ENCODE data around the gene DCTN2. TPM values are rescaled to one million over a fixed set of nuclear protein-coding genes. Genes with fewer than 3 reads are reported as not detected.
A peak's percentile ranks its signal among the peaks of the same experiment; 100 is the strongest.
"Not testable (repeated sequence)": the region's sequence is repeated elsewhere in the genome, so short reads cannot be mapped to it uniquely, and the experiment has no call there.

Gene DCTN2
- total RNA-seq, 1 donor from 2014 or later: 78.9 TPM

GRCh38 chr12:57517187-57517586, 29.8 kb downstream of the DCTN2 start:
- intact Hi-C loops (cut with micrococcal nuclease): no loop called here
- H3K27ac Mint-ChIP-seq: no peak overlapping the region

DNA sequence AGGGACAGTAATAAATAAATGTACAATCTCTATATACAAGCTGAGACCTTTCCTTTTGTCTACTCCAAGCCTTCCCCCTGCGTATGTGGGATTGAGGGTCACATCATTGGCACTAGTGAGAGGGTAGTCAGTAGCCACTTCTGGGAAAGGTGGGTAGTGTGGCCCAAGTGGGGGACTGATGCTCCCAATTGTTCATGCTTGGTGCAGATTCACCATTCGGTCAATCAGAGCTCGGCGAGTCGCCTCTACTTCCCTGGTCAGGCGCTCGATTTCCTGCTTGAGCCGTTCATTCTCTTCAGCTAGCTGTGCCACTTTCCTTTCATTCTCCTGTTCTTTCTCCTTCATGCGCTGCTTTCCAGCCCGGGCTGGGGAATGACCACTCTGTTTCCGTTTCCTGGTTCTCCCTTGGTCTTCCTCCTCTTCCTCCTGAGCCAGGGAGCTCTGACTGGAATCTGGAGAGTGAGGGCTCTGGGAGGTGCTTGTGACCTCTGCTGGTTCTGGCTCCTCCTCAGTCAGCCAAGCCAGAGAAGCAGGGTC, 30.3 kb downstream of the DCTN2 start:
- no peaks in the 10 kb centered on the region for H3K9me3 Mint-ChIP-seq
- no peak for DNase-seq
- H3K36me3 Mint-ChIP-seq (ENCODE audit: low read depth): peaks cover 80% of the 10 kb centered on the region
- intact Hi-C loops (cut with micrococcal nuclease): no loop called here
- peaks cover 37% of the 10 kb centered on the region for H3K4me1 Mint-ChIP-seq
- no peak overlapping the region for H3K27ac Mint-ChIP-seq
- H3K27me3 Mint-ChIP-seq: no peaks in the 10 kb centered on the region
- H3K4me3 Mint-ChIP-seq: no peak overlapping the region

More at GRCh38 chr12:57517187-57517586, 29.8 kb downstream of the DCTN2 start:
- no peak overlapping the region for H3K4me3 Mint-ChIP-seq
- DNase-seq: no peak
- H3K36me3 Mint-ChIP-seq (ENCODE audit: low read depth): peaks cover 77% of the 10 kb centered on the region
- no peaks in the 10 kb centered on the region for H3K9me3 Mint-ChIP-seq
- no peaks in the 10 kb centered on the region for H3K27me3 Mint-ChIP-seq
- H3K4me1 Mint-ChIP-seq: peaks cover 40% of the 10 kb centered on the region

GRCh38 chr12:57515934-57516541, 31.0 kb downstream of the DCTN2 start:
- Mint-ChIP-seq H3K36me3 (ENCODE audit: low read depth) (peaks cover 86% of the 10 kb centered on the region), H3K4me1 (peaks cover 32% of the 10 kb centered on the region), H3K27ac (peak overlapping the region; percentile 51), H3K9me3 (no peaks in the 10 kb centered on the region), H3K4me3 (no peak overlapping the region), H3K27me3 (no peaks in the 10 kb centered on the region)
- no peak for DNase-seq
- intact Hi-C loops (cut with micrococcal nuclease): no loop called here

GRCh38 chr12:57515408-57515933, 31.5 kb downstream of the DCTN2 start:
- Mint-ChIP-seq H3K27me3 (no peaks in the 10 kb centered on the region), H3K4me3 (no peak overlapping the region), H3K9me3 (no peaks in the 10 kb centered on the region), H3K27ac (no peak overlapping the region), H3K36me3 (ENCODE audit: low read depth) (peaks cover 87% of the 10 kb centered on the region), H3K4me1 (peaks cover 28% of the 10 kb centered on the region)
- DNase-seq: no peak
- intact Hi-C loops (cut with micrococcal nuclease): no loop called here

- no peak for DNase-seq
- H3K27ac Mint-ChIP-seq: no peak overlapping the region
- intact Hi-C loops (cut with micrococcal nuclease): no loop called here
- no peaks in the 10 kb centered on the region for H3K27me3 Mint-ChIP-seq
- peaks cover 28% of the 10 kb centered on the region for H3K4me1 Mint-ChIP-seq
- H3K9me3 Mint-ChIP-seq: no peaks in the 10 kb centered on the region
- peaks cover 83% of the 10 kb centered on the region for H3K36me3 Mint-ChIP-seq (ENCODE audit: low read depth)
- H3K4me3 Mint-ChIP-seq: no peak overlapping the region
Measured at GRCh38 chr12:57514720-57515407, 32.1 kb downstream of the DCTN2 start.

DNA sequence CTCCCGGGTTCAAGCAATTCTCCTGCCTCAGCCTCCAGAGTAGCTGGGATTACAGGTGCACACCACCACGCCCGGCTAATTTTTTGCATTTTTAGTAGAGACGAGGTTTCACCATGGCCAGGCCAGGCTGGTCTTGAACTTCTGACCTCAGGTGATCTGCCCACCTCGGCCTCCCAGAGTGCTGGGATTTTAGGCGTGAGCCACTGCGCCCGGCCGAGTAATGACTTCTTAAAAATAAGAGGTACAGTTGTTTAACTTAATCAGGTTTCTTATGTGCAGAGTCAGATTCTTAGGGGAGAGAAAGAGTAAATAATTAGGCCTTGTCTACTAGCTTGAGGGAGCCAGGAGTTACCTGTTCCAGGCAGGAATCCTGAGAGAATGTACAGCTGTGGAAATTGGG, 32.7 kb downstream of the DCTN2 start:
- H3K27ac Mint-ChIP-seq; H3K9me3 Mint-ChIP-seq; DNase-seq; H3K27me3 Mint-ChIP-seq; H3K4me3 Mint-ChIP-seq; intact Hi-C loops (cut with micrococcal nuclease): not testable (repeated sequence)
- Mint-ChIP-seq H3K4me1 (peaks cover 25% of the 10 kb centered on the region), H3K36me3 (ENCODE audit: low read depth) (peaks cover 84% of the 10 kb centered on the region)

- H3K27me3 Mint-ChIP-seq; H3K9me3 Mint-ChIP-seq; intact Hi-C loops (cut with micrococcal nuclease); DNase-seq; H3K27ac Mint-ChIP-seq; H3K4me3 Mint-ChIP-seq: not testable (repeated sequence)
- H3K4me1 Mint-ChIP-seq: peaks cover 19% of the 10 kb centered on the region
- peaks cover 82% of the 10 kb centered on the region for H3K36me3 Mint-ChIP-seq (ENCODE audit: low read depth)
Measured at GRCh38 chr12:57513677-57514076, 33.3 kb downstream of the DCTN2 start.

DNA sequence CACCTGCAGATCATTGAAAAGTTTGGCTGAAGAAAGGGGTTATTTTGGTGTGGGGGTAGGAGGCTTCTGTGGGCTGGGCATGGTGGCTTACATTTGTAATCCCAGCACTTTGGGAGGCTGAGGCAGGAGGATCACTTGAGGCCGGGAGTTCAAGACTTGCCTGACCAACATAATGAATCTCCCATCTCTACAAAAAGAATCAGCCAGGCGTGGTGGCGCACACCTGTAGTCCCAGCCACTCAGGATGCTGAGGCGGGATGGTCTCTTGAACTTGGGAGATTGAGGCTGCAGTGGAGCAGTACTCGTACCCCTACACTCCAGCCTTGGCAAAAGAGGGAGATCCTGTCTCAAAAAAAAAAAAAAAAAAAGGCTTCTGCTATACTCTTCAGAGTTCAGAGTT, 33.7 kb downstream of the DCTN2 start:
- Mint-ChIP-seq H3K36me3 (ENCODE audit: low read depth) (peaks cover 82% of the 10 kb centered on the region), H3K4me3 (no peak overlapping the region), H3K4me1 (peaks cover 15% of the 10 kb centered on the region), H3K9me3 (no peaks in the 10 kb centered on the region), H3K27me3 (no peaks in the 10 kb centered on the region), H3K27ac (no peak overlapping the region)
- intact Hi-C loops (cut with micrococcal nuclease): no loop called here
- DNase-seq: no peak

DNA sequence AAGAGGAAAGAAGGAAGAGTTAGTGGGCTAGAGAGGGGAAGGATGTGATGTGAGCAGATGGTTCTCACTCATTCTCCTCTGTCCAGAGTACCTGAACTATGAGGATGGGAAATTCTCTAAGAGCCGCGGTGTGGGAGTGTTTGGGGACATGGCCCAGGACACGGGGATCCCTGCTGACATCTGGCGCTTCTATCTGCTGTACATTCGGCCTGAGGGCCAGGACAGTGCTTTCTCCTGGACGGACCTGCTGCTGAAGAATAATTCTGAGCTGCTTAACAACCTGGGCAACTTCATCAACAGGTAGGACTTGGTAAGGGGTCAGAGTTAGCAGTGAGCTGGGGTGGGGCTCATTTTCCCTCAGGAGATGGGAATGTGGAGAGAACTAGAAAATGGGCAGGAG, 34.3 kb downstream of the DCTN2 start:
- DNase-seq: no peak

GRCh38 chr12:57511588-57512325, 35.2 kb downstream of the DCTN2 start:
- no peaks in the 10 kb centered on the region for H3K27me3 Mint-ChIP-seq
- H3K4me3 Mint-ChIP-seq: no peak overlapping the region
- no peak for DNase-seq
- peak overlapping the region; percentile 26 for H3K27ac Mint-ChIP-seq
- peaks cover 71% of the 10 kb centered on the region for H3K36me3 Mint-ChIP-seq (ENCODE audit: low read depth)
- no peaks in the 10 kb centered on the region for H3K9me3 Mint-ChIP-seq
- H3K4me1 Mint-ChIP-seq: peaks cover 7% of the 10 kb centered on the region
- intact Hi-C loops (cut with micrococcal nuclease): no loop called here

More for the DNA sequence above, 34.3 kb downstream of the DCTN2 start:
- Mint-ChIP-seq H3K4me3 (no peak overlapping the region), H3K27ac (peak overlapping the region; percentile 52), H3K36me3 (ENCODE audit: low read depth) (peaks cover 80% of the 10 kb centered on the region), H3K4me1 (peaks cover 12% of the 10 kb centered on the region), H3K27me3 (no peaks in the 10 kb centered on the region), H3K9me3 (no peaks in the 10 kb centered on the region)
- intact Hi-C loops (cut with micrococcal nuclease): no loop called here

DNA sequence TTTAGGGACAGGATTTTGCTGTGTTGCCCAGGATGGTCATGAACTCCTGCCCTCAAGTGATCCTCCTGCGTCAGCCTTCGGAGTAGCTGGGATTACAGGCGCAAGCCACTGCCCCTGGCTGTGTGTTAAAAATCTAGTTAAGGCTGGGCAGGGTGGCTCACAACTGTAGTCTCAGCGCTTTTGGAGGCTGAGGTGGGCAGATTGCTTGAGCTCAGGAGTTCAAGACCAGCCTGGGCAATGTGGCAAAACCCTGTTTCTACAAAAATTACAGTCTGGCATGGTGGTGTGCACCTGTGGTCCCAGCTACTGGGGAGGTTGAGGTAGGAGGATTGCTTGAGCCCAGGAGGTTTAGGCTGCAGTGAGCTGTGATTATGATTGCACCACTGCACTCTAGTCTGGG, 35.8 kb downstream of the DCTN2 start:
- Mint-ChIP-seq H3K27ac (no peak overlapping the region), H3K36me3 (ENCODE audit: low read depth) (peaks cover 68% of the 10 kb centered on the region), H3K27me3 (no peaks in the 10 kb centered on the region), H3K4me1 (peaks cover 6% of the 10 kb centered on the region), H3K9me3 (no peaks in the 10 kb centered on the region), H3K4me3 (no peak overlapping the region)
- DNase-seq: no peak
- intact Hi-C loops (cut with micrococcal nuclease): no loop called here

- H3K27me3 Mint-ChIP-seq; H3K4me1 Mint-ChIP-seq; H3K9me3 Mint-ChIP-seq; DNase-seq; intact Hi-C loops (cut with micrococcal nuclease); H3K27ac Mint-ChIP-seq; H3K4me3 Mint-ChIP-seq: not testable (repeated sequence)
- peaks cover 66% of the 10 kb centered on the region for H3K36me3 Mint-ChIP-seq (ENCODE audit: low read depth)
Measured at GRCh38 chr12:57507796-57508195, 39.2 kb downstream of the DCTN2 start.

DNA sequence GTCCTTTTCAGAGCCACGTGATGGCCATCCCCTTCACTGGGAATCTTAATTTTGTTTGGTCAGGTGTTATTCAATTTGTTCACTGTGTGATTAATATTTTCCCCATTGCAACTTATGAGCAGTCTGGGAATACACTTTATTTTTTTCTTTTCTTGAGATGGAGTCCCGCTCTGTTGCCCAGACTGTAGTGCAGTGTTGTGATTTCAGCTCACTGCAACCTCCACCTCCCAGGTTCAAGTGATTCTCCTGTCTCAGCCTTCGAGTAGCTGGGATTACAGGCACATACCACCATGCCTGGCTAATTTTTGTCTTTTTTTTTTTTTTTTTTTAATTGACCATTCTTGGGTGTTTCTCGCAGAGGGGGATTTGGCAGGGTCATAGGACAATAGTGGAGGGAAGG, 40.5 kb downstream of the DCTN2 start:
- H3K4me1 Mint-ChIP-seq; H3K4me3 Mint-ChIP-seq; H3K9me3 Mint-ChIP-seq; intact Hi-C loops (cut with micrococcal nuclease); H3K27ac Mint-ChIP-seq; H3K27me3 Mint-ChIP-seq; DNase-seq: not testable (repeated sequence)
- H3K36me3 Mint-ChIP-seq (ENCODE audit: low read depth): peaks cover 62% of the 10 kb centered on the region
